ENCODE data around the gene LRIT2.

LRIT2 gene

DNA sequence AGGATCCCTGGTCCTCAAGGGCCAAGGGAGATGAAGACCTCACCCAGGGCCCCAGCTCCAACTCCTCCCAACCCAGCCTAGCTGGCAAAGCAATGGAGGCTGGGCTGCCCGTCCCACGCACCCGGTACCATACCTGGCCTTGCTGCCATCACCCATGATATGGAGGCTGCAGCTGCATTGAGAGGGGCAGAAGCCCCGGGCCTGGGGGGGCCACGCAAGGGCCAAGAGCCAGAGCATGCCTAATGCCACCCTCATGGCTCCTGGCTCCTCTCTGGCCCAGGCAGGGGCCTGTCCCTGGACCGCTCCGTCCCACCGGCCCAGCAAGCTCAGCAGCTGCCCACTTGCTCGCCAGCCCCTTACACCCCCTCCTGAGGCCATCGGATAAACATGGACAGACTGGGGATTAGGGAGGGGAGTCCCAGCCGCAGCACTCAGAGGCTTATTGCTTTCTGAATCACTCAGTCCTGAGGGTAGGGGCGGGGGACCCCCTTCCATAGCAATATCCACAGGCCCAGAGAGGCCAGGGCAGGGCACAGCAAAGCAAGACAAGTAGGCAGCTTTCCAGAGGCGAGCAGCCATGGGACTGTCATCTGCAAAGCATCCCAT lies 15.9 kb upstream of the LRIT2 start, which contains the start of gene LRIT1:
LRIT1 (minus strand) TSS at position 362 of the 606 bp plus-strand sequence; CDS start at position 255, 107 bp downstream.
- DNase-seq (ENCODE audit: low read depth), result no peak

DNA sequence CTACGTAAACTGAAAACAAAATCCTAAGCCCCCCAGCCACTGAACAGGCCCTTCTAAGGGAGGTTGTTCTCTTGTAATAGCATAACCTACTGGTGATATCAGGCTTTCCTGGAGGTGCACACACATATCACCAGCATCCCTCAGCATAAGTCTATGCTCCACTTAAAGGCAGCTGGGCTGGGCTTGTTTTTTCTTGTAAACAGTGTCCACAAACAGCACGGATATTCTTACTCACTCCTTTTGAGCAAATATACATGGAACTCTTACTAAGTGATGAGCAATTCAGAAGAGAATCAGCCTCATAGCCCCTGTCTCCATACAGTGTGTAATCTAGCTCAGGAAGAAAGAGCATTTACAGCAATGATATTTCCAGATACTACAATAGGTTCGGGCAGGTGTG lies 13.6 kb upstream of the LRIT2 start:
- DNase-seq (ENCODE audit: low read depth), result no peak

GRCh38 chr10:84237199-84238051 lies 12.1 kb upstream of the LRIT2 start:
- no peak for DNase-seq (ENCODE audit: low read depth)

- DNase-seq (ENCODE audit: low read depth), result no peak
These were observed 11.5 kb upstream of the LRIT2 start for GRCh38 chr10:84236807-84237198.

GRCh38 chr10:84235096-84235495 lies 9.8 kb upstream of the LRIT2 start:
- no peak for DNase-seq (ENCODE audit: low read depth)

- DNase-seq (ENCODE audit: low read depth), result no peak
These were observed 9.1 kb upstream of the LRIT2 start for GRCh38 chr10:84234479-84234878.

DNA sequence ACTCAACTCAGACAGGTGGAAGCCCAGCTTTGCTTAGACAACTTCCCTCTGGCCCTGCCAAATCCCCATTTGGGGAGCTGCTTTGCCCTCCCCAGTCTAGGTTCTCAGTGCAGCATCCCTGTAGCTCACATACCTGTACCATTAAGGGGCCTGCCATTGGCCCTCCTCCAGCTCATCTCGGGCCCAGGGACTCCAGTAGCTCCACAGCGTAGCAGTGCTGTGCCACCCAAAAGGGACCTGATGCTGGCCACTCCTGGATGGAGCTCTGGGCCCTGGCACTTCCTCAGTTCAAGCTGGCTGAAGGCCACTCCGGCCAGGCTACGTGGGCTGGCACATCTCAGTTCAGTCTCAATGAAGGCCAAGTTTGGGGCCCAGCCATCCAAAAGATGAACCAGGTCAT lies 8.6 kb upstream of the LRIT2 start:
- no peak for DNase-seq (ENCODE audit: low read depth)

GRCh38 chr10:84232376-84232775 lies 7.0 kb upstream of the LRIT2 start:
- no peak for DNase-seq (ENCODE audit: low read depth)

DNA sequence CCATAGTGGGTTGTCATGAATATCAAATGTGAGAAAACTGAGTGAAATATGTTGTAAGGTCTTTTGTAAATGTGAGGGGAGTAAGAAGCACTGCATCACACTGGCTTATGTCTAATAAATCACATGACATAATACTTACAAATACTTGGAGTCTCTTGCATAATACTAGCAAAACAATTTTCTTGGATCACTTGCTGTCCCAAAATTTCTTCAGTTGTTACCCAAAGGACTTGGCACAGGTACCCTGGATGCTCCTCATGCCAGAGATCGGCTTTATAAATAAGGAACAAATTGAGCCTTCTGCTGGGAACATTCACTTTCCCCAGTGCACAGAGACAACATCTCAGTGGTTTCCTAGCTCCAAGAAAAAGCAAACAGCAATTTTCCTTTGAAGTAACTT lies 5.0 kb upstream of the LRIT2 start:
- no peak for DNase-seq (ENCODE audit: low read depth)

GRCh38 chr10:84227810-84228209 lies 2.5 kb upstream of the LRIT2 start:
- no peak for DNase-seq (ENCODE audit: low read depth)

GRCh38 chr10:84226616-84227015 lies 1.3 kb upstream of the LRIT2 start:
- DNase-seq (ENCODE audit: low read depth), result no peak

DNA sequence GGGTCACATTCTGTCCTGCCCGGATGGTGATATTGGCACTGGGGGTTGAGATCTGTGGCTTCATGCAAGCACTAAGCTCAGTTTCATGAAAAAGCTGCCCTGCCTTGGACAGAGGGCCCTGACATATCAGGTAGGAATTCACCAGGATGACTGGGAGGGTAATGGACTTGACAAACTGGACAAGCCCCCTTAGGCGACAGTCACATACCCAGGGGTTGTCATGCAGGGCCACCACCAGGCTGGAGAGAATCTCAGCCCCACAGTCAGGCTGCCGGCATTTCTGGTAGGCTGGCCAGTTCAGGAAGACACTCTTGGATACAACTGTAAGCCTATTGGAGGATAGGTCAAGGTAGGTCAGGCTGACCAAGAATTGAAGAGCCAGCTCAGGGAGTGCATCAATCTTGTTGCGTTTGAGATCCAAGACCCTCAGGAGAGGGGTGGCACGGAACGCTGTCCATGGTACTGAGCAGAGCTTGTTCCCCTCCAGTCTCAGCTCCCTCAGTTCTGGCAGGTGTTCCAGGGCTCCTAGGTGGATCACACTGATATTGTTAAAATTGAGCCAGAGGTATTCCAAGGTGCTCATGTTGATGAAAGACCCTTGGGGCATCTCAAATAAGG lies 824 bp downstream of the LRIT2 start:
- DNase-seq (ENCODE audit: low read depth), result no peak

DNA sequence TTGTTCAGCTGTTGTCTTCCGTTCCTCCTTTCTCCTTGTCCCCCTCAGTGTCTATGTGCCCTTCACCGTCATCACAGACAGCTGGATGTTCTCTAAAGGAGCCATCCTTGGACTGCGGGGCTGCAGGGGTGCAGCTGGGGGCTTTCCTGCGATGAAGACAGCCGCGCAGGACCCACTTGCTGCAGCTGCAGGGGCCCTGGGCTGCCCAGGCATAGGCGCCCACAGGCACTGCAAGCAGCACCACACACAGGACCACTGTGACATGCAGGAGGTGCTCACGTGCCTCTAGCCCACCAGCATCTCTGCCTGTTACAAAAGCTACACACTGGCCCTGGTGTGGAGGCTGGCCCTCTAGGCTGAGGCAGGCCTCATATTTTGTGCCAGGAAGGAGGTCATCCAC lies 3.4 kb downstream of the LRIT2 start:
- no peak for DNase-seq (ENCODE audit: low read depth)

DNA sequence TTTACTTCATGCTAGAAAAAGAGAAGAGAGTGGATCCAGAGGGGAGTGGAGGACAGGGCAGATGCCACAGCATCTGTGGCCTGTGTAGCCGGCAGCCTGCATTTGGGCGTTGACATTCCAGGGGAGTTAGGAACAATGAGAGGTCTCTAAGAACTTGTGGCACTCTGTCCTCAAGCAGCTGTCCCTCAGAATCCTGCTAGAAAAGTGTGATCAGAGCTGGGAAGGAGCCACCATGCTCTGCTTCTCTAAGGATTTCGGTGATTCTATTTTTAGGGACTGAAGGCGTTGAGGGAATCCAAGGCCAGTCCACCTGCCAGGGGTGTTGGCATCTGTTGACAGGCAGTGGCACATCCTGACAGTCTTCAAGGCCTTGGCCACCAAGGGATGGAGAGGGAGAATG lies 7.6 kb downstream of the LRIT2 start:
- no peak for DNase-seq (ENCODE audit: low read depth)

DNA sequence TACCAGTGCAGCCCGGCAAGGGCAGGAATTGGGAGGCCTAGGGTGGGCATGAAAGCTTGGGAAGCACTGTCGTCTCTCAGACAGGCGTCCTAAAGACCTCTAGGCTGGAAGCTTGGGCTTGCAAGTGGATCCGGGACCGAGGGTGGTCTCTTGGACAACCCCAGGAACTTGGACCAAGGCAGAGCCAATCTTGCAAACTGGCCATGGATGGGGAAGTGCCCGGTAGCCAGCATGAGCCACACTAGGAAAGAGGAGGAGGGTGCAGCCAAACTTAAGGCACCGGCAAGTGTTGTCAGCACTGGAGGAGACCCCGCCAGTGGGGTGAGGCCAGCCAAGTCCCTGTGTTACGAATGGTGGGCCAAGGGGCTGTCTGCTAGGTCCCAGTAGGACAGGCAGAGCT lies 8.5 kb downstream of the LRIT2 start:
- DNase-seq (ENCODE audit: low read depth), result no peak

- no peak for DNase-seq (ENCODE audit: low read depth)
These were observed 10.6 kb downstream of the LRIT2 start for GRCh38 chr10:84214612-84215235.

DNA sequence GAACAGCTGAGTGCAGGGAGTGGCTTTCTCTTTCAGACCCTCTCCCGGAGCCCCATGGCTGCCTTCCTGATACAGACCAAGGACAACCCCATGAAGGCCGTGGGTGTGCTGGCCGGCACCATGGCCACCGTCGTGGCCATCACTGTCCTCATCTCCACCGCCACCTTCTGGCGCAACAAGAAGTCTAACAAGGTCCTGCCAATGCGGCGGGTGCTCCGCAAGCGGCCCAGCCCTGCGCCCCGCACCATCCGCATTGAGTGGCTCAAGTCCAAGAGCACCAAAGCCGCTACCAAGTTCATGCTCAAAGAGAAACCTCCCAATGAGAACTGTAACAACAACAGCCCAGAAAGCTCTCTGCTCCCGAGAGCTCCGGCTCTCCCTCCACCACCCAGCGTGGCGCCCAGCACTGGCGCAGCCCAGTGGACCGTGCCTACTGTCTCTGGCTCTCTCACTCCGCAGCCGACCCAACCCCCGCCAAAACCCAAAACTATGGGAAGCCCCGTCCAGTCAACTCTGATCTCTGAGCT lies 11.2 kb downstream of the LRIT2 start:
- DNase-seq (ENCODE audit: low read depth), result no peak

- no peak for DNase-seq (ENCODE audit: low read depth)
These were observed 12.3 kb downstream of the LRIT2 start for GRCh38 chr10:84213076-84213475.

GRCh38 chr10:84212014-84212413 lies 13.3 kb downstream of the LRIT2 start:
- DNase-seq (ENCODE audit: low read depth), result no peak

GRCh38 chr10:84211566-84211965 lies 13.8 kb downstream of the LRIT2 start:
- DNase-seq (ENCODE audit: low read depth), result no peak

GRCh38 chr10:84208023-84208422 lies 17.3 kb downstream of the LRIT2 start:
- DNase-seq (ENCODE audit: low read depth), result no peak

GRCh38 chr10:84205853-84206525 lies 19.4 kb downstream of the LRIT2 start:
- DNase-seq (ENCODE audit: low read depth), result no peak
